GM10847 (cell line): ENCODE results near the gene USP1.

Source experiments
- POLR2A ChIP-seq: IDR thresholded peaks from 2 replicates; pipeline ENCODE4 v1.6.1; 2011; ENCODE audit not compliant: insufficient read length; ENCODE audit errors: extremely low read depth

Gene USP1

DNA sequence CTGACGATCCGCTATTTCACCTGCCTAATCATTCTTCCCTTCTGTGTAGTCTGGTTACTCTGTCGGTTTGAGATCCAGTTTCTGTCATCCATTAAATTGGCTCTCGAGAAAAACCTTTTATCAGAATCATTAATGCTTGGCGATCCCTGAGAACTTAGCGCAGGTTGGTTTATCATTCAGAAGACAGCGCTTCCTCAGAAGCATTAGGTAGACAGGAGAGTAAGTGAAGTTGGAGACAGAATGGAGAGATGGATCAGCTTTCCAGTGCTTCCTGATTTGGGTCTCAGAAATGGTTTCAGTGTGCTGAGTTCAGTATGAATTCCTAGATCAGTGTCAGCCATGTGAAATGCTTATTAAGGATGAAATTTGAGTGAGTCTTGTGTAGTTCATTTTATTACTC, 1.3 kb downstream of the USP1 start:
- no peak for TF ChIP-seq POLR2A

DNA sequence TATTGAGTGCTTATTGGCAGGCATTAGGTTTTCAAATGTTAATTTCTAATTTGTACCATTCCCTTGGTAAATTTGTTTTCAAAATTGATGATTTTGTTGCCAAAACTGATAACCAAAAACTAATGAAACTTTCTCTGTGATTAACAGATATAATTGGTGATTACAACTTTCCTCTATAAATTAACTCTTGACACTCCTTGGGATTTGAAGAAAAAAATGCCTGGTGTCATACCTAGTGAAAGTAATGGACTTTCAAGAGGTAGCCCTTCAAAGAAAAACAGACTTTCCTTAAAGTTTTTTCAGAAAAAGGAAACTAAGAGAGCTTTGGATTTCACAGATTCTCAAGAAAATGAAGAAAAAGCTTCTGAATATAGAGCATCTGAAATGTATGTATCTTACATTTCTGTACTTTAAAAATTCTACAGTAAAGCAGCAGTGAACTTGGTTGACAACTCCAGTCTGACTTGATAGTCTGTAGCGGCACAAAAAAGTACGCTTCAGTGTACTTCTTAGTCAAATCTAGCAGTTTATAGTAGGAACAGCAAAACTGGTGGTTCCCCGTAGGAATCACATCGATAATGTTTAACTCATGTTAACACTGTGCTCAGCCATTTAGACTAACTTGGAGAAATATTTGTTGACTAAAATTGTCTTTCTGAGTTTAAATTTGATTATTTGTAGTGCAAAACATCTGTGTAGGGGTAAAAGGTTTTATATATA, 3.0 kb downstream of the USP1 start:
- no peak for TF ChIP-seq POLR2A

DNA sequence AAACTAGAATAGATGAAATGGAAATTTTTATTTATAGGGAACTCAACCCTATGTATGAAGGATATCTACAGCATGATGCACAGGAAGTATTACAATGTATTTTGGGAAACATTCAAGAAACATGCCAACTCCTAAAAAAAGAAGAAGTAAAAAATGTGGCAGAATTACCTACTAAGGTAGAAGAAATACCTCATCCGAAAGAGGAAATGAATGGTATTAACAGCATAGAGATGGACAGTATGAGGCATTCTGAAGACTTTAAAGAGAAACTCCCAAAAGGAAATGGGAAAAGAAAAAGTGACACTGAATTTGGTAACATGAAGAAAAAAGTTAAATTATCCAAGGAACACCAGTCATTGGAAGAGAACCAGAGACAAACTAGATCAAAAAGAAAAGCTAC, 7.9 kb downstream of the USP1 start:
- no peak for TF ChIP-seq POLR2A

DNA sequence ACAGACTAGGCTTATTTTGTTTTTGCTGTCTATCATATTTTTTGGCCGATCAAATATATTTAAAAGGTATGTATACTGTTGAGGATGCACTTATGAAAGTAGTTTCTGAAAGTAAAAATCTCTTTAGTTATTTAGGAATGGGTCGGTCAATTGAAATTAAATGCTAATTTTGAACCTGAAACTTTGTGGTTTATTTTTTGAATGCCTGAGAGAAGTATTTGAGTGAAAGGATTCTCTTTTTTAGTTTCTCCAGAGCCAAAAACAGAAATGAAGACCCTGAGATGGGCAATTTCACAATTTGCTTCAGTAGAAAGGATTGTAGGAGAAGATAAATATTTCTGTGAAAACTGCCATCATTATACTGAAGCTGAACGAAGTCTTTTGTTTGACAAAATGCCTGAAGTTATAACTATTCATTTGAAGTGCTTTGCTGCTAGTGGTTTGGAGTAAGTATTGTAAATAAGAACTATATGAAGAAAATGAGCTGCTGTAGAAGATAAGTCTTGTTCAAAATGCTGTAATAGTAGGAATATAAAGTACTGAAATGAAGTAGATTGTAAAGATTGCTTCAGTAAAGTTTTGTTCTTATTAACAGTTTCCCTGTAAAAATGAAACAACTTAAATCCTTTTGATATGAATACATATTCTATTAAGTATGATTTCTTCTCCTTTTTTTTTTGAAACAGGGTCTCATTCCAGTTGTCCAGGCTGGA, 11.5 kb downstream of the USP1 start:
- TF ChIP-seq POLR2A: no peak

DNA sequence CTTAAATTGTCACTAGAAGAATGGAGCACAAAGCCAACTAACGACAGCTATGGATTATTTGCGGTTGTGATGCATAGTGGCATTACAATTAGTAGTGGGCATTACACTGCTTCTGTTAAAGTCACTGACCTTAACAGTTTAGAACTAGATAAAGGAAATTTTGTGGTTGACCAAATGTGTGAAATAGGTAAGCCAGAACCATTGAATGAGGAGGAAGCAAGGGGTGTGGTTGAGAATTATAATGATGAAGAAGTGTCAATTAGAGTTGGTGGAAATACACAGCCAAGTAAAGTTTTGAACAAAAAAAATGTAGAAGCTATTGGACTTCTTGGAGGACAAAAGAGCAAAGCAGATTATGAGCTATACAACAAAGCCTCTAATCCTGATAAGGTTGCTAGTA, 13.5 kb downstream of the USP1 start:
- TF ChIP-seq POLR2A: no peak

DNA sequence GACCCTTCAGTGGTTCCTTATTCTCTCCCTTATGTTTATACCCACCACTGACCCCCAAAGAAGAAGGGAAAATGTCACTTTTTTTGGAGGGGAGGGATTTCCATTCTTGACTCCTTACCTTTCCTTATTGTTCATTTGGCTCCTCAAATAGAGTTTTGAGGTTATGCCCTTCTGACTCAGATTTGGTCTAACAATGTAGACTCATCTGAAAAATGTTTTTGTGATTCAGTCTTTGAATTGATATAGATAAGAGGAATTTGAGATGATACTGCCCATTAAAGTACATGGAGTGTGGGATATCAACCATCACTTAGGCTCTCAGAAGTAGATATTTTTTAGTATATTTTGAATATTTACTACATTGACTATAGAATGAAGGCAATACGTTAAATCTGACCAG, 16.1 kb downstream of the USP1 start:
- no peak for TF ChIP-seq POLR2A

DNA sequence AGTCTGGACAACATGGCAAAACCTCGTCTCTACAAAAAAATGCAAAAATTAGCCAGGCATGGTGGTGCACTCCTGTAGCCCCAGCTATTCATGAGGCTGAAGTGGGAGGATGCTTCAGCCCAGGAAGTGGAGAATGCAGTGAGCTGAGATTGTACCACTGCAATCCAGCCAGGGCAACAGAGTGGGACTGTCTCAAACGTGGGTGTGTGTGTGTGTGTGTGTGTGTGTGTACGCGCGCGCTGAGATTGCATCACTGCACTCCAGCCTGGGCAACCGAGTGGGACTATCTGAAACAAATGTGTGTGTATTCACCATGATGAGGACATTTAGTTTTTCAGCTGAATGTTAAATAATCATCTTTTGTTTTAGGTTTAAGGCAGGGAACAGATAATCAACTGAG, 21.1 kb downstream of the USP1 start:
- no peak for TF ChIP-seq POLR2A

DNA sequence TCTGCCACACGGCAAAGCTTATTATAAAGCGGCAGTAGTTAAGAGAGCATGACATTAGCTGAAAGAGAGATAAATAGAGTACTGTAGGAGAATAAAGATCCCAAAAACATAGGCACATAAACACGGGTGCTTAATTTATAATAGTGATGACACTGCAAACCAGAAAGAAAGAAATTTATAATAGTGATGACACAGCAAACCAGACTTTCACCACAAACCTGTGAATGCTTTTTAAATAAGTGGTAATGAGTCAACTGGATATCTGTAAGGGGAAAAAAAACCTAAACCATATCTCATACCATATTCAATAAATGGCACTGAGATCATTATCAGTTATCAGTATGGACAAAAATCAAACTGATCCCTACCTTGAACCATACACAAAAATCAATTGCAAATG, 25.5 kb downstream of the USP1 start:
- TF ChIP-seq POLR2A: no peak

DNA sequence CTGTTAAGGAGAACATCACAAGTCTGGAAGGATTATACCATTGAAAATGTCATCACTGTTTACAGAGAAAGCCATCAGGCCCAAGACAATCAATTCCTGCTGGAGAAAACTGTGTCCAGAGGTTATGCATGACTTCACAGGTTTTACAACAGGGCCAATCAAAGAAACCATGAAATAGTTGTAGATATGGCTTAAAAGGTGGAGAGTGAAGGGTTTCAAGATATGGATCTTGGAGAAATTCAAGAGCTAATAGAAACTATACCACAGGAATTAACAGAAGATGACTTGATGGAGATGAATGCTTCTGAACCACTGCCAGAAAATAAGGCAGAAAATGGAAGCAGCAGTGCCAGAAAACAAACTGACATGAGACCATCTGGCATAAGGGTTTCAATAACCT, 30.2 kb downstream of the USP1 start:
- no peak for TF ChIP-seq POLR2A

DNA sequence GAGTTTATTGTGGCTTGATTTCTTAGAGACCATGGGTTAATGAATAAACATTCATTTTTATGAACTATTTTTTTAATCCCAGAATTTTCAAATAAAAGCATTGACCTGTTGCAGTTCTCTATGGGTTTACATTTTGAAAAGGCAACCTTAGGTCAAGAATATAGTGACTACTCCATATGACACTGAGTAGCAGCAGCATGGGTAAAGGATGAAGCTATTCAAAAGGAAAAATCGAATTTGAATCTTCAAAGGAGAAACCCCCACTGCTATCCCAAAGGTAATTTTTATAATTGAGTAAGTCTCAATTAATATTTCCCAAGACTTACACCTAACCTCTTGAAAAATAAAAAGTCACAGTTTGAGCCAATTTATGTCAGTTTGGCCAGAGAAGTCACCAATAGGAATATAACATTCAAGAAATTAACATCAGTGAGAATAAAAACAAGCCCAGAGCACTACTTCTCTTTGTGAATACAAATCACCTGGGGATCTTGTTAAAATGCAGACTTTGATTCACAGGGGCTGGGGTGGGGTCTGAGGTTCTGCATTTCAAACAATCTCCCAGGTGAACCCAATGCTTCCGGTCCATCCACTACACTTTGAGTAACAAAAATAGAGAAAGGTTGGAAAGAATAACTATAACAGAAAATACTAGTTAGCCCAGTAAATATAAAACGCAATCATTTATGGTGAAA, 39.8 kb downstream of the USP1 start:
- no peak for TF ChIP-seq POLR2A

DNA sequence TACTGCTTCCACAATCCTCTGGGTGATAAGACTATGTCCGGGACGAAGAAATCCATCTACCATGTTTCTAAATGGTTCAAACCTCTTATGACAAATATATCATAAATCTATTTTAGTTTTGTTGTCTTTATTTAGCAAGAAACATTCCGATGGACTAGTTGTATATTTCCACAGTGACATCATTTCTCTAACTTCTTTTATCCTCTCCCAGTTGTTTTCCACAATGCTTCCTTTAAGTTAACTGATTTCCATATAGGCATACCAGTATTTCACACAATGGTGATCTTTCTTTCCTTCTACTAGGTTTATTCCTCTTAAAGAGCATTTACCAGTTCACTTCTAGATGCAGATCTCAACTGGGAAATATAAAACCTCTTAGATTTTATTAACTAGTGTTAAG, 44.8 kb downstream of the USP1 start:
- TF ChIP-seq POLR2A: no peak

DNA sequence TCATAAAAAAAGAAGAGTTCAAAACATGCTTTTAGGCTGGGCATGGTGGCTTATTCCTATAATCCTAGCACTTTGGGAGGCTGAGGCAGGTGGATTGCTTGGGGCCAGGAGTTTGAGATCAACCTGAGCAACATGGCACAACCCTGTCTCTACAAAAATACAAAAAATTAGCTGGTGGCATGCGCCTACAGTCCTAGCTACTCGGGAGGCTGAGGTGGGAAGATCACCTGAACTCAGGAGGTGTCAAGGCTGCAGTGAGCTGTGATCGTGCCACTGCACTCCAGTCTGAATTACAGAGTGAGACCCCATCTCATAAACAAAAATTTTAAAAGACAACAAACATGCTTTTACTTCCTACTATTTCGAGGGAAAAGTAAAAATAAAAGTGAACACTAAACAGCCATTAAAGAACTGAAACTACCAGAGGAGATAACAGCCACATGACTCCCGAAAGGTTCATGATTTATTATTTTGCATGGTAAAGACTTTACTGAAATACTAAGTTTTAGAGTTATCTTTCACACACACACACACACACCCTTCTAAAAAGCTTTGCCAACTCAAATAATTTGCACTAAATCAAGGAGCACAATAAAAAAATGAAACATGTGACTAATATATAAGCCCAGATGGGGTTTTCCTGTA, 48.1 kb downstream of the USP1 start:
- TF ChIP-seq POLR2A: no peak

DNA sequence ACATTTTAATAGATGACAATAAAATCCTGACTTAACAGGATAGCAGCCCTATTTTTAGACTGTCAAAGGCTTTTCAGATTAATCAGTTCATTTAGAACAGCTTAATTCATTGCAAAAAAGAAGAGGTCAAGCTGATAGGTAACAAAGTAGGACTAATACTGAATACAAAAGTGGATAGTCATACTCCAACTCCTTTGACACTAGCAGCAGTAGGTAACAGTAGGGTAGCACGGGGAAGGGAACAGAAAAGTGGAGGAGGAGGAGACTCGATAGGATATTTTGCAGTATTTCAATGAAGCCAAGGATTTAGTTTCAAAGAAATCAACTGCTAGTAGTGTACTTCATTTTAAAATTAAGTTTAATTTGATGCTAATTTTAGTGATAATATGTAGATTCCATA, 51.1 kb downstream of the USP1 start:
- no peak for TF ChIP-seq POLR2A

DNA sequence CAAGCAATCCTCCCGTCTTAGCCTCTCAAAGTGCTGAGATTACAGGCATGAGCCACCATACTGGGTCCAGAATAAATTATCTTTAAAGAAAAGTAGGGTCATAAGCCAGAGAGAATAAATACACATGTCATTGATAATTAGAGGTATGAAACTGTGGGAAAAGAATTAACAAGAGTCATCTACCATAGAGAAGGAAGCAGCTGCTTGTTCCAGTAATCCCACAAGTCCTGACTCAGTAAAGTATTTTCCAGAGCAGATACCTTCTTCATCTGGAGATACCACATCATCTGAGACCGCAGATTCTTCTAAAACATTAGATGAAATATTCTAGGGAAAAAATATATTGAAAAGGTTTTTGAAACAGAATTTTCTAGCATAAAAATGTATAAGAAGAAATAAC, 55.7 kb downstream of the USP1 start:
- no peak for TF ChIP-seq POLR2A

DNA sequence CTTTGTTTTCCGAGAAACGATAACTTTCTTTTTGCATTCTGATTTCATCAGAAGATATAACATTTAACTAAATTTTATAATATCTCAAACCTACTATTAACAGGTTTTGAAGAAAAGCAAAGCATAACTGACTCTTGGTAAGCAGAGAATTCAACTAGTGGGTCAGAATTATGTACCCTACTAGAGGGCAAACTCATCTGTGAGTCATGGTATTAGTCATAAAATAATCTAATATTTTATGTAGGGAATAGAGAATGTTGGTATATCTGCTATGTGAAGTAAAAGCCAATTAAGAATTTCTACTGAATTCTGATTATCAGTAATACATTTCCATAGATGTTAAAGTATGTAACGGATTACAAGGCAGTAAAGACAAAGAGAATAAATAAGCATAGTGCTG, 56.8 kb downstream of the USP1 start:
- no peak for TF ChIP-seq POLR2A

DNA sequence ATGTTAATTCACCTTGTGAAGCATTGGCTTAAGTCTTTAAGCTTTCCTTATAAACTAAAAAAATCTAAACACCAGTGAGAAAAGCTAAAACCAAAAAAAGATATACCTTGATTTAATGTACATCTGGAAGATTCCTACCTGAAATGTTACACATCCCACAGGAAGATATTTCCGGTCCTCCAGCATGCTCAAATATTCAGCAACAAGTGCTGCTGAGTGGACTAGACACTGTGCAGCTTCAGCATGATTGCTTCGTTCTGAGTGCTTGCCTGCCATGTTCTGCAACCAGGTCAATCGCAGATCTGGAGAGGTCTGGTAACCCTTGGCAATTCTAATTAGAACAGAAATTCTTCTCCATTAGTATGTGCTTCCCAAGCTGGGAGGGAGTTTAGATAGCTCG, 57.3 kb downstream of the USP1 start:
- no peak for TF ChIP-seq POLR2A

DNA sequence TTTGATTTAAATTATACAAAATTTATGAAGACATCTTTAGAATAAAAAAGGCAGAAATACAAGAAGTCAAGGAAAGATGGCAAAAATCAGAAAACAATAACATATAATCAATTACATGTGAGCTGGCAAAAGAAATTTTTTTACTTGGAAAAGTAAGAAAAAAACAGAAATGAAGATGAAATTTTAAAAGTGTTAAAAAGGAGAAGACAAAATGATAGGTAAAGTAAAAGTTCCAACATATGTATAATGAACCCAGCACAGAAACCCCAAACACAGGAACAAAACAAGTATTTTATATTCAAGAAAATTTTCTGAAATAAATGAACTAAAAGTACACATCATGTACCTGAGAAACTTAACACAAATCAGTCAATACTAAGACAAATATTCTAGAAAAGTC, 63.4 kb downstream of the USP1 start:
- TF ChIP-seq POLR2A: no peak
